ENCODE measurements around the gene SMARCAL1. TPM values are rescaled to one million over a fixed set of nuclear protein-coding genes. Genes with fewer than 3 reads are reported as not detected.

Gene SMARCAL1
- total and polyA plus RNA-seq, 2 of the 13 experiments (the other 11 are each of a cell fraction or from before 2014, with no cell fraction given): 12.7 to 21.3 TPM

DNA sequence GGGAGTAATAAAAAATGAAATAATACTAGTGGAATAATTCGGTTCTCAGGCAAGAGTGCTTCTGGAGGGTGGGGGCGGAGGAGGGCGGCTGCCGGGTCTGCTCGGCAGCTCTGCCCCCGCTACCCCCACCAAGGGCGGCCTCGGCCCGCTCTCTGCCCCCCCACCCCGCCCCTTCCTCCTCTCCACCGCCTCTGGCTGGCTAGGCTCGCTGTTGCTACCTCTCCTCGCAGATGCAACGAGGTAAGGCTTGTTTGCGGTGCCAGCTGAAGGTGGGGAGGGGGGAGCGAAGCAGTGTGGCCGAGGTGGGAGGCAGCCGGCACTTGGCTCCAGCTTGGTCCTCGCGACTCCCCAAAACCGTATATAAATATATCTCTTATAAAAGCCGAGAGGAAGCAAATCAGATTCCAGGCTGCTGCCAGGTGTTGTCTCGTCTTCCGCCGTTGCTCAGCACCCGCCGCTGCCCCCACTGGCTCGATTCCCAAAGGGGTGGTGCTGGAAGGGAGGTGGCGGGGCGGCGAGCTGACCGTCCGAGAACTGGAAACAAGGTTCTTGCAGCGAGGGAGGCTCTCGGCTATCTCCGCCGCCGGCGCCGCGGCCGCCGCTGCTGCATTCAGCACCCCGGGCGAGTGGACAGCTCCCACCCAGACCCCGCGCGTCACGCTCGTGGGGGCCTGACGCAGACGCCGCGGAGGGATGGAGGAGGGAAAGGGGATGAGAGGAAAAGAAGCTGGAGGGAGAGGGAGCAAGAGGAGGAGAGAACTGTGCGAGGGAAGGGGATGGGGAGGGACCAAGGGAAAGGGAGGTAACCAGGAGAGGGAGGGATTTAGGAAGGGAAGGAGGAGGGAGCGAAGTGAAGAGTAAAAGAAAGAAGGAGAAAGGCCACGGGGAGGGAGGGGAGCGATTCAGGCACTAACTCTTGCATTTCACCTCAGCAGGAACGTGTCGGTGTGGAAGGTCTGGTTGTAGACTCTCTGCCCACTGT, 40.3 kb upstream of the SMARCAL1 start, which contains the start of gene MARCHF4 (continued):
- TF ChIP-seq, protein P1, sequence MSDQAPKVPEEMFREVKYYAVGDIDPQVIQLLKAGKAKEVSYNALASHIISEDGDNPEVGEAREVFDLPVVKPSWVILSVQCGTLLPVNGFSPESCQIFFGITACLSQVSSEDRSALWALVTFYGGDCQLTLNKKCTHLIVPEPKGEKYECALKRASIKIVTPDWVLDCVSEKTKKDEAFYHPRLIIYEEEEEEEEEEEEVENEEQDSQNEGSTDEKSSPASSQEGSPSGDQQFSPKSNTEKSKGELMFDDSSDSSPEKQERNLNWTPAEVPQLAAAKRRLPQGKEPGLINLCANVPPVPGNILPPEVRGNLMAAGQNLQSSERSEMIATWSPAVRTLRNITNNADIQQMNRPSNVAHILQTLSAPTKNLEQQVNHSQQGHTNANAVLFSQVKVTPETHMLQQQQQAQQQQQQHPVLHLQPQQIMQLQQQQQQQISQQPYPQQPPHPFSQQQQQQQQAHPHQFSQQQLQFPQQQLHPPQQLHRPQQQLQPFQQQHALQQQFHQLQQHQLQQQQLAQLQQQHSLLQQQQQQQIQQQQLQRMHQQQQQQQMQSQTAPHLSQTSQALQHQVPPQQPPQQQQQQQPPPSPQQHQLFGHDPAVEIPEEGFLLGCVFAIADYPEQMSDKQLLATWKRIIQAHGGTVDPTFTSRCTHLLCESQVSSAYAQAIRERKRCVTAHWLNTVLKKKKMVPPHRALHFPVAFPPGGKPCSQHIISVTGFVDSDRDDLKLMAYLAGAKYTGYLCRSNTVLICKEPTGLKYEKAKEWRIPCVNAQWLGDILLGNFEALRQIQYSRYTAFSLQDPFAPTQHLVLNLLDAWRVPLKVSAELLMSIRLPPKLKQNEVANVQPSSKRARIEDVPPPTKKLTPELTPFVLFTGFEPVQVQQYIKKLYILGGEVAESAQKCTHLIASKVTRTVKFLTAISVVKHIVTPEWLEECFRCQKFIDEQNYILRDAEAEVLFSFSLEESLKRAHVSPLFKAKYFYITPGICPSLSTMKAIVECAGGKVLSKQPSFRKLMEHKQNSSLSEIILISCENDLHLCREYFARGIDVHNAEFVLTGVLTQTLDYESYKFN (CRISPR knock-in tag; conservative IDR thresholded peaks at IDR 0.05): 0 out of 2 replicates have a peak, but pooled peaks have one; percentile 14
- peak; percentile 94; the same call in 1 of the 2 replicates for TF ChIP-seq ZFP90 (CRISPR knock-in tag; IDR thresholded peaks at IDR 0.05; ENCODE audit: borderline replicate concordance)
- TF ChIP-seq ZNF547 (CRISPR knock-in tag; IDR thresholded peaks at IDR 0.05): peak; percentile 89; the same call in 1 of the 2 replicates
- 0 out of 2 replicates have a peak, but pooled peaks have one; percentile 36 for TF ChIP-seq ZNF224 (CRISPR knock-in tag; IDR thresholded peaks at IDR 0.05)
- 0 out of 2 replicates have a peak, but pooled peaks have one; percentile 71 for TF ChIP-seq ZNF138 (CRISPR knock-in tag; IDR thresholded peaks at IDR 0.05; ENCODE audit: low read depth)
- TF ChIP-seq ZNF510 (CRISPR knock-in tag; IDR thresholded peaks at IDR 0.05; ENCODE audit: low read depth): peak; percentile 83; the same call in 1 of the 2 replicates
- peak; percentile 53; the same call in 1 of the 2 replicates for TF ChIP-seq ZNF337 (CRISPR knock-in tag; IDR thresholded peaks at IDR 0.05; ENCODE audit: borderline replicate concordance, low read depth)
- peak; percentile 25; the same call in 1 of the 2 replicates for TF ChIP-seq PHF8 (CRISPR knock-in tag; IDR thresholded peaks at IDR 0.05)
- 0 out of 2 replicates have a peak, but pooled peaks have one; percentile 80 for TF ChIP-seq MTA3 (CRISPR knock-in tag; IDR thresholded peaks at IDR 0.05)
- no peak for TF ChIP-seq TBX3 (IDR thresholded peaks at IDR 0.05; ENCODE audit: borderline replicate concordance)
- peak; percentile 62; the same call in 1 of the 2 replicates for TF ChIP-seq ISL2 (CRISPR knock-in tag; IDR thresholded peaks at IDR 0.05)
- peak; percentile 64 for TF ChIP-seq BCL6 (CRISPR knock-in tag; IDR thresholded peaks at IDR 0.05)
- peak; percentile 99 for TF ChIP-seq WIZ (CRISPR knock-in tag; IDR thresholded peaks at IDR 0.05)
- TF ChIP-seq, protein P2, sequence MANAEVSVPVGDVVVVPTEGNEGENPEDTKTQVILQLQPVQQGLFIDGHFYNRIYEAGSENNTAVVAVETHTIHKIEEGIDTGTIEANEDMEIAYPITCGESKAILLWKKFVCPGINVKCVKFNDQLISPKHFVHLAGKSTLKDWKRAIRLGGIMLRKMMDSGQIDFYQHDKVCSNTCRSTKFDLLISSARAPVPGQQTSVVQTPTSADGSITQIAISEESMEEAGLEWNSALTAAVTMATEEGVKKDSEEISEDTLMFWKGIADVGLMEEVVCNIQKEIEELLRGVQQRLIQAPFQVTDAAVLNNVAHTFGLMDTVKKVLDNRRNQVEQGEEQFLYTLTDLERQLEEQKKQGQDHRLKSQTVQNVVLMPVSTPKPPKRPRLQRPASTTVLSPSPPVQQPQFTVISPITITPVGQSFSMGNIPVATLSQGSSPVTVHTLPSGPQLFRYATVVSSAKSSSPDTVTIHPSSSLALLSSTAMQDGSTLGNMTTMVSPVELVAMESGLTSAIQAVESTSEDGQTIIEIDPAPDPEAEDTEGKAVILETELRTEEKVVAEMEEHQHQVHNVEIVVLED (CRISPR knock-in tag; IDR thresholded peaks at IDR 0.05; ENCODE audit: borderline replicate concordance): peak; percentile 64
- peak; percentile 91; the same call in 1 of the 2 replicates for TF ChIP-seq CBX5 (CRISPR knock-in tag; IDR thresholded peaks at IDR 0.05; ENCODE audit: borderline replicate concordance)
- TF ChIP-seq, protein P3, sequence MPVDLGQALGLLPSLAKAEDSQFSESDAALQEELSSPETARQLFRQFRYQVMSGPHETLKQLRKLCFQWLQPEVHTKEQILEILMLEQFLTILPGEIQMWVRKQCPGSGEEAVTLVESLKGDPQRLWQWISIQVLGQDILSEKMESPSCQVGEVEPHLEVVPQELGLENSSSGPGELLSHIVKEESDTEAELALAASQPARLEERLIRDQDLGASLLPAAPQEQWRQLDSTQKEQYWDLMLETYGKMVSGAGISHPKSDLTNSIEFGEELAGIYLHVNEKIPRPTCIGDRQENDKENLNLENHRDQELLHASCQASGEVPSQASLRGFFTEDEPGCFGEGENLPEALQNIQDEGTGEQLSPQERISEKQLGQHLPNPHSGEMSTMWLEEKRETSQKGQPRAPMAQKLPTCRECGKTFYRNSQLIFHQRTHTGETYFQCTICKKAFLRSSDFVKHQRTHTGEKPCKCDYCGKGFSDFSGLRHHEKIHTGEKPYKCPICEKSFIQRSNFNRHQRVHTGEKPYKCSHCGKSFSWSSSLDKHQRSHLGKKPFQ (CRISPR knock-in tag; IDR thresholded peaks at IDR 0.05; ENCODE audit: insufficient replicate concordance): peak; percentile 82
- TF ChIP-seq, protein P4, sequence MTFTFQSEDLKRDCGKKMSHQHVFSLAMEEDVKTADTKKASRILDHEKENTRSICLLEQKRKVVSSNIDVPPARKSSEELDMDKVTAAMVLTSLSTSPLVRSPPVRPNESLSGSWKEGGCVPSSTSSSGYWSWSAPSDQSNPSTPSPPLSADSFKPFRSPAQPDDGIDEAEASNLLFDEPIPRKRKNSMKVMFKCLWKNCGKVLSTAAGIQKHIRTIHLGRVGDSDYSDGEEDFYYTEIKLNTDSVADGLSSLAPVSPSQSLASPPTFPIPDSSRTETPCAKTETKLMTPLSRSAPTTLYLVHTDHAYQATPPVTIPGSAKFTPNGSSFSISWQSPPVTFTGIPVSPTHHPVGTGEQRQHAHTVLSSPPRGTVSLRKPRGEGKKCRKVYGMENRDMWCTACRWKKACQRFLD (CRISPR knock-in tag; IDR thresholded peaks at IDR 0.05; ENCODE audit: borderline replicate concordance): no peak
- peak; percentile 81 for TF ChIP-seq ZNF263 (CRISPR knock-in tag; IDR thresholded peaks at IDR 0.05)
- no peak for TF ChIP-seq SOX6 (IDR thresholded peaks at IDR 0.05)
- no peak for TF ChIP-seq SOX6 (CRISPR knock-in tag; IDR thresholded peaks at IDR 0.05)
